Liver (tissue), 9 donors: ENCODE data around the gene COMP. TPM values are rescaled to one million over a fixed set of nuclear protein-coding genes. Genes with fewer than 3 reads are reported as not detected.

Source experiments
- DNase-seq: peaks from one replicate; pipeline ENCODE4 v3.0.0-alpha.2; 2017; ENCODE audit warnings: low spot score
- H3K27ac ChIP-seq, 2 donors: one replicate each; pipeline ENCODE4 v1.7.0; 2013; ENCODE audit warnings: inconsistent platforms in 2 of 2, low read length in 2 of 2, control low read depth in 1 of 2, low read depth in 1 of 2, mild to moderate bottlenecking in 1 of 2
- H3K27me3 ChIP-seq, 4 donors: one replicate each; pipeline versions ENCODE4 v1.6.1 to v1.7.0; 2013; ENCODE audit warnings: low read length in 3 of 4, inconsistent platforms in 1 of 4, mild to moderate bottlenecking in 1 of 4, moderate library complexity in 1 of 4; ENCODE audit not compliant: control insufficient read depth in 4 of 4, insufficient read depth in 4 of 4
- H3K36me3 ChIP-seq, 4 donors: one replicate each; pipeline versions ENCODE4 v1.6.1 to v1.7.0; 2013; ENCODE audit warnings: low read length in 3 of 4, mild to moderate bottlenecking in 3 of 4, low read depth in 1 of 4, moderate library complexity in 1 of 4; ENCODE audit not compliant: control insufficient read depth in 4 of 4, insufficient read depth in 3 of 4
- H3K4me1 ChIP-seq, 4 donors: one replicate each; pipeline versions ENCODE4 v1.6.1 to v1.7.0; 2013; ENCODE audit warnings: low read length in 3 of 4, mild to moderate bottlenecking in 3 of 4, moderate library complexity in 1 of 4; ENCODE audit not compliant: control insufficient read depth in 4 of 4, insufficient read depth in 4 of 4
- H3K4me3 ChIP-seq, 3 donors: one replicate each; pipeline versions ENCODE4 v1.6.1 to v1.7.0; 2013; ENCODE audit warnings: low read length in 3 of 3, control low read depth in 1 of 3, low read depth in 1 of 3, mild to moderate bottlenecking in 1 of 3
- H3K9ac ChIP-seq, 2 donors: one replicate each; pipeline ENCODE4 v1.7.0; 2013; ENCODE audit warnings: low read length in 2 of 2, mild to moderate bottlenecking in 2 of 2, moderate library complexity in 2 of 2, control low read depth in 1 of 2, low read depth in 1 of 2
- H3K9me3 ChIP-seq, 4 donors: one replicate each; pipeline versions ENCODE4 v1.6.1 to v1.7.0; 2013; ENCODE audit warnings: low read length in 3 of 4; ENCODE audit not compliant: control insufficient read depth in 4 of 4
- CTCF ChIP-seq: fragments of 150-350 bp; IDR thresholded peaks from 2 replicates; pipeline ENCODE4 v1.5.1; 2017; ENCODE audit warnings: improper control_type of control experiment, low read depth, low read length; ENCODE audit not compliant: missing input control
- EGR1 ChIP-seq, 2 donors: IDR thresholded peaks; 2 replicates each; pipeline ENCODE4 v1.6.1; 2016 to 2018; ENCODE audit warnings: antibody characterized with exemption in 2 of 2, low read depth in 2 of 2
- FOXA1 ChIP-seq: IDR thresholded peaks from 2 replicates; pipeline ENCODE4 v1.6.1; 2016; ENCODE audit warnings: antibody characterized with exemption
- GABPA ChIP-seq, 2 donors: IDR thresholded peaks in 1 of 2; conservative IDR thresholded peaks in 1 of 2; 2 replicates each; pipeline ENCODE4 v1.6.1; 2016; ENCODE audit warnings: antibody characterized with exemption in 2 of 2, mild to moderate bottlenecking in 1 of 2, moderate library complexity in 1 of 2
- HNF4A ChIP-seq, 2 donors: conservative IDR thresholded peaks; 2 replicates each; pipeline ENCODE4 v1.6.1; 2016; ENCODE audit warnings: antibody characterized with exemption in 2 of 2, mild to moderate bottlenecking in 2 of 2
- HNF4G ChIP-seq: IDR thresholded peaks from 2 replicates; pipeline ENCODE4 v1.6.1; 2016; ENCODE audit warnings: antibody characterized with exemption
- JUND ChIP-seq, 2 donors: IDR thresholded peaks; 2 replicates each; pipeline ENCODE4 v1.6.1; 2016; ENCODE audit warnings: antibody characterized with exemption in 2 of 2
- NR2F2 ChIP-seq: IDR thresholded peaks from 2 replicates; pipeline ENCODE4 v1.6.1; 2016; ENCODE audit warnings: antibody characterized with exemption
- RAD21 ChIP-seq, 2 donors: IDR thresholded peaks; 2 replicates each; pipeline ENCODE4 v1.6.1; 2016; ENCODE audit warnings: antibody characterized with exemption in 2 of 2, mild to moderate bottlenecking in 2 of 2
- REST ChIP-seq: IDR thresholded peaks from 2 replicates; pipeline ENCODE4 v1.6.1; 2016; ENCODE audit warnings: antibody characterized with exemption, mild to moderate bottlenecking
- RXRA ChIP-seq, 2 donors: IDR thresholded peaks; 2 replicates each; pipeline ENCODE4 v1.6.1; 2017 to 2018; ENCODE audit warnings: antibody characterized with exemption in 2 of 2, mild to moderate bottlenecking in 1 of 2
- SP1 ChIP-seq: IDR thresholded peaks from 2 replicates; pipeline ENCODE4 v1.6.1; 2018; ENCODE audit warnings: antibody characterized with exemption, mild to moderate bottlenecking
- TAF1 ChIP-seq: conservative IDR thresholded peaks from 2 replicates; pipeline ENCODE4 v1.6.1; 2016; ENCODE audit warnings: antibody characterized with exemption, mild to moderate bottlenecking
- YY1 ChIP-seq: IDR thresholded peaks from 2 replicates; pipeline ENCODE4 v1.6.1; 2016; ENCODE audit warnings: antibody characterized with exemption, mild to moderate bottlenecking
- ZBTB33 ChIP-seq: IDR thresholded peaks from 2 replicates; pipeline ENCODE4 v1.6.1; 2016; ENCODE audit warnings: antibody characterized with exemption
- WGBS: extraction: QIAGEN DNeasy Blood & Tissue Kit; methylation state at CpG from one replicate; pipeline ENCODE4 v1.1.7; 2013; 5-methylcytosine and 5-hydroxymethylcytosine counted together
- polyA plus RNA-seq, 2 donors: library from polyadenylated mRNA; stranded (reverse) in 1 of 2; unstranded in 1 of 2; fragments of 200-250 nt in 1 of 2; fragments of >200 nt in 1 of 2; fragmentation: Nextera tagmentation in 1 of 2; extraction: Ambion mirVana in 1 of 2; gene quantifications; one replicate each; pipeline versions ENCODE4 v1.2.1 to v1.2.3, GENCODE V29; 2013 to 2015
- total RNA-seq, 2 donors: library from RNA; depleted of rRNA; stranded (reverse); fragments of >200 nt; gene quantifications; one replicate each; pipeline ENCODE4 v1.2.3, GENCODE V29; 2014
- donor health status: healthy.
- donor health status: healthy.
- donor health status: healthy.
- donor health status: healthy.
- donor health status: healthy.

Gene COMP
- total and polyA plus RNA-seq, 4 donors, result 0.03 to 0.17 TPM; not detected in 2

- TF ChIP-seq TAF1 (no peak), JUND (IDR thresholded peaks at IDR 0.05) (no peak), ZBTB33 (no peak), NR2F2 (no peak), FOXA1 (no peak), CTCF (no peak), RAD21 (IDR thresholded peaks at IDR 0.05) (no peak), GABPA (IDR thresholded peaks at IDR 0.05 in 1 of 2, conservative IDR thresholded peaks at IDR 0.05 in 1 of 2) (no peak), RXRA (IDR thresholded peaks at IDR 0.05) (no peak), HNF4G (no peak), YY1 (no peak), HNF4A (conservative IDR thresholded peaks at IDR 0.05) (no peak)
- H3K4me1 ChIP-seq, result no peaks in the 10 kb centered on the region
- 77% methylated on average over 11 of the region's 11 CpGs for WGBS
- no peaks in the 10 kb centered on the region for H3K9me3 ChIP-seq
- no peaks in the 10 kb centered on the region for H3K36me3 ChIP-seq
- H3K9ac ChIP-seq, result no peak overlapping the region
- no peak overlapping the region for H3K27ac ChIP-seq
- no peaks in the 10 kb centered on the region for H3K27me3 ChIP-seq
- H3K4me3 ChIP-seq, result no peak overlapping the region
- DNase-seq, result no peak
Measured at GRCh38 chr19:18802354-18802753, 11.2 kb upstream of the COMP start.

GRCh38 chr19:18800636-18801035 is 9.5 kb upstream of the COMP start:
- no peak for TF ChIP-seq REST
- no peak for TF ChIP-seq ZBTB33
- TF ChIP-seq FOXA1, result no peak
- no peak for TF ChIP-seq HNF4G
- TF ChIP-seq NR2F2, result no peak
- no peak for TF ChIP-seq EGR1 (IDR thresholded peaks at IDR 0.05; ENCODE audit: low read depth in 2 of 2)
- TF ChIP-seq SP1, result no peak
- no peak for TF ChIP-seq CTCF
- TF ChIP-seq HNF4A (conservative IDR thresholded peaks at IDR 0.05), result no peak
- no peak for TF ChIP-seq TAF1
- Histone ChIP-seq H3K4me3 (no peak overlapping the region), H3K4me1 (no peaks in the 10 kb centered on the region), H3K9me3 (no peaks in the 10 kb centered on the region), H3K27ac (no peak overlapping the region), H3K9ac (no peak overlapping the region), H3K36me3 (no peaks in the 10 kb centered on the region), H3K27me3 (peaks cover 0 to 2% (median 0%) of the 10 kb centered on the region in 4 donors)
- DNase-seq, result no peak
- WGBS, result 74% methylated on average over 10 of the region's 10 CpGs
